Measurements from ENCODE around the gene FLNB.

DNA sequence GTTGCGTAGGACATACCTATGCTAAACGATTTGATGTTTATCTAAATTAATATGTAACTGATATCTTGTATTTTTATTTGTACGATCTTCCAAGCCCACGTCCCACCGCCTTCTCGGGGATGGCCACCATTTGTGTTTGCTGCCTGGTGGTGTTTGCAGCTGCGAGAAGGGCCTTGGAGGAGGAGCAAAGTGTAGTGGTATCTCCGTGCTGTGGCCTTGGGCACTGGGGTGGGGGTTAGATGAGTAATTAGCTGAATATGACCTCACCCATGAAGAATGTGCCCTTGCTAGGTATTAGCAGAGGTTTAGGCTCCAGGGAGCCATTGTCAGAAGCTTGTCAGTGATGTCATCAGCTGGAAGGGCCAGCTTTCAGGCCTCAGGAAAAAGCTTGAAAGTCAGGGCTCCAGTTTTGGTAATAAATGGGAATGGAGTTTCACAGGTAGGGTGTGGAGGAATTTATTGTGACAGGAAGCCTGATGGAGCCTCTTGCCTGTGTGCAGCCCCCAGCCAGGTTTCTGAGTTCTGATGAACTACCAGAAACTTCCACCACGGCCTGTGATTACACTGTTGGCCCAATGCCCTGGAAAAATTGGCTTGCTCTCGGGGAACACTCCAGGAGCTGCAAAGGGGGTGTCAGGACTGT lies 41.0 kb downstream of the FLNB start:
- TF ChIP-seq, protein P1, sequence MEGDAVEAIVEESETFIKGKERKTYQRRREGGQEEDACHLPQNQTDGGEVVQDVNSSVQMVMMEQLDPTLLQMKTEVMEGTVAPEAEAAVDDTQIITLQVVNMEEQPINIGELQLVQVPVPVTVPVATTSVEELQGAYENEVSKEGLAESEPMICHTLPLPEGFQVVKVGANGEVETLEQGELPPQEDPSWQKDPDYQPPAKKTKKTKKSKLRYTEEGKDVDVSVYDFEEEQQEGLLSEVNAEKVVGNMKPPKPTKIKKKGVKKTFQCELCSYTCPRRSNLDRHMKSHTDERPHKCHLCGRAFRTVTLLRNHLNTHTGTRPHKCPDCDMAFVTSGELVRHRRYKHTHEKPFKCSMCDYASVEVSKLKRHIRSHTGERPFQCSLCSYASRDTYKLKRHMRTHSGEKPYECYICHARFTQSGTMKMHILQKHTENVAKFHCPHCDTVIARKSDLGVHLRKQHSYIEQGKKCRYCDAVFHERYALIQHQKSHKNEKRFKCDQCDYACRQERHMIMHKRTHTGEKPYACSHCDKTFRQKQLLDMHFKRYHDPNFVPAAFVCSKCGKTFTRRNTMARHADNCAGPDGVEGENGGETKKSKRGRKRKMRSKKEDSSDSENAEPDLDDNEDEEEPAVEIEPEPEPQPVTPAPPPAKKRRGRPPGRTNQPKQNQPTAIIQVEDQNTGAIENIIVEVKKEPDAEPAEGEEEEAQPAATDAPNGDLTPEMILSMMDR (IDR thresholded peaks at IDR 0.05): no peak
- peak in 2 of 3 donors; percentile 54 to 59 for TF ChIP-seq POLR2A (IDR thresholded peaks at IDR 0.05)
